HG03139 (cell line): ENCODE measurements around the gene CARS1.
"Not testable (repeated sequence)": the region's sequence is repeated elsewhere in the genome, so short reads cannot be mapped to it uniquely, and the experiment has no call there.

Experiments used
- ATAC-seq: cut with Tn5 transposase; IDR thresholded peaks from one replicate; pipeline ENCODE4 v1.9.1; 2021; ENCODE audit not compliant: unreplicated experiment

Gene CARS1

DNA sequence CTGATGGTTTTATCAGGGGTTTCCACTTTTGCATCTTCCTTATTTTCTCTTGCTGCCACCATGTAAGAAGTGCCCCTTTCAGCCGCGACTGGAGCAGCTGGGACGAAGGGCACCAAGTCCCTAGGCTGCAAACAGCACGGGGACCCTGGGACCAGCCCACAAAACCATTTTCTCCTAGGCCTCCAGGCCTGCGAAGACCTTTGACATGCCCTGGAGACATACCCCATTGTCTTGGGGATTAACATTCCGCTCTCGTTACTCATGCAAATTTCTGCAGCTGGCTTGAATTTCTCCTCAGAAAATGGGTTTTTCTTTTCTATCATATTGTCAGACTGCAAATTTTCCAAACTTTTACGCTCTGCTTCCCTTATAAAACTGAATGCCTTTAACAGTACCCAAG, 6.7 kb upstream of the CARS1 start:
- ATAC-seq = not testable (repeated sequence)

DNA sequence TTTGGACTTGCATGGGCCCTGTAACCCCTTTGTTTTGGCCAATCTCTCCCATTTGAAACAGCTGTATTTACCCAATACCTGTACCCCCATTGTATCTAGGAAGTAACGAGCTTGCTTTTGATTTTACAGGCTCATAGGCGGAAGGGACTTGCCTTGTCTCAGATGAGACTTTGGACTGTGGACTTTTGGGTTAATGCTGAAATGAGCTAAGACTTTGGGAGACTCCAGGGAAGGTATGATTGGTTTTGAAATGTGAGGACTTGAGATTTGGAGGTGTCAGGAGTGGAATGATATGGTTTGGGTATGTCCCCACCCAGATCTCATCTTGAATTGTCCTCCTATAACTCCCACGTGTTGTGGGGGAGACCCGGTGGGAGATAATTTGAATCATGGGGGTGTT, 6.2 kb upstream of the CARS1 start:
- ATAC-seq = not testable (repeated sequence)

- no peak for ATAC-seq
Observed at GRCh38 chr11:3060436-3061025, 3.3 kb upstream of the CARS1 start.

GRCh38 chr11:3058753-3059664, 1.8 kb upstream of the CARS1 start:
- ATAC-seq = no peak

GRCh38 chr11:3056296-3057068, 741 bp downstream of the CARS1 start:
- ATAC-seq = peak; percentile 2

GRCh38 chr11:3055891-3056290, 1.3 kb downstream of the CARS1 start:
- ATAC-seq = no peak

DNA sequence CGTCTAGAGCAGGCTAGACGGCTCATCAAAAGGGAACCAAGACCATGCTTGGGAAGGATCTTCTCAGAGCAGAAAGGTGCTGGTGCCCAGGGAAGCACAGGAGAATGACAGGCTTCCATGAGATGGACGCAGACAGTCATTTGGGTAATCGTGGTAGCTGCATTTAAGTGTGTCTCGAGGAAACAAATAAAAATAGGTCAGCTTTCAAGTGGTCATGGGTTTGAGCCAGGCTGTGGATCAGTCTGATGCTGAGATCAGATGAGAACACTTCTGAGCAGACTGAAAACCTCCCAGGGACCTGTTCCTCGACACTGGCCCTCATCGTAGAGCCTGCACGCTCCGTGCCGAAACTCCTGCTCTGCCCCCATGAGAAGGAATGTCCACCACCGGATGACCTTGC, 4.7 kb downstream of the CARS1 start:
- no peak for ATAC-seq

- ATAC-seq = no peak
Observed at GRCh38 chr11:3052109-3052479, 5.1 kb downstream of the CARS1 start.

DNA sequence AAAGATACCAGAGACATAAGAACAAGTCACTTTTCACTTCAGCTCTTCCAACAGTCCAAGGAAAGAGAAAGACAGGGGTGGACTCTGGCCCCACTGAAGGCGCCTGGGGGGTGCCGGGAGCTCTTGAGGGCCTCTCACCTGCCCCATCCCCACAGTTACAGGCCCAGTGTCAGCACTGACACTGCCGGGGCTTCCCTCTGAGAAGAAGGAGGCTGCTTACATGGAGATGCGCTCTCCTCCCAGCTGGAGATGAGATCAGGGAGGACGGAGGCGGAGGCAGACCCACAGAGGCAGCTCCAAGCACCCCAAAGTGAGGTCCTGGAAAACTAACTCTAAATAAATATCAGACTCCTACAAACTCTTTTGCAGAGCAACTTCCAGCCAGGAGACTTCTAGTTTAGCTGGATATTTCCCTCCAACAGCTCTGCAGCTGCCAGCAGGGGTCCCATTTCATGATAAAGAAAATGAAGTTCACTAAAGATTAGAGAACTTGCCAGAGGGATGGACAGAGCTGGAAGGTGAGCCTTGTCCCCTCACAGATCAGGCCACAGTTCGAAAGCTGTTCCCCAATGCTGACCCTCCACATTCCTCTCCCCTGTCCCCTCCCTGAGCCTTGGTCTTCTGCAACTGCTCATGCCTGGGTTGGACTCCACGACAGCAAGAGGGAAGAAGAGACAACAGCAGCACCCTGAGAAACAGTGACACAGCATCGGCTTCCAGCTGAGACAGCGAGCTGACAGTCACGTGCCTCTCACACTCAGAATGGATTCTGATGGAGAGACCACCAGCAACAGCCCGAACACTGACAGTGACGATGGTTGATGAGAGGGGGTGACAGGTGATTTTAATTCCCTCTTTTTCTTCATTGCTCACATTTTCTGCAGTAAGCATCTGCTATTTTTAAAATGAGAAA, 5.8 kb downstream of the CARS1 start:
- ATAC-seq = no peak

DNA sequence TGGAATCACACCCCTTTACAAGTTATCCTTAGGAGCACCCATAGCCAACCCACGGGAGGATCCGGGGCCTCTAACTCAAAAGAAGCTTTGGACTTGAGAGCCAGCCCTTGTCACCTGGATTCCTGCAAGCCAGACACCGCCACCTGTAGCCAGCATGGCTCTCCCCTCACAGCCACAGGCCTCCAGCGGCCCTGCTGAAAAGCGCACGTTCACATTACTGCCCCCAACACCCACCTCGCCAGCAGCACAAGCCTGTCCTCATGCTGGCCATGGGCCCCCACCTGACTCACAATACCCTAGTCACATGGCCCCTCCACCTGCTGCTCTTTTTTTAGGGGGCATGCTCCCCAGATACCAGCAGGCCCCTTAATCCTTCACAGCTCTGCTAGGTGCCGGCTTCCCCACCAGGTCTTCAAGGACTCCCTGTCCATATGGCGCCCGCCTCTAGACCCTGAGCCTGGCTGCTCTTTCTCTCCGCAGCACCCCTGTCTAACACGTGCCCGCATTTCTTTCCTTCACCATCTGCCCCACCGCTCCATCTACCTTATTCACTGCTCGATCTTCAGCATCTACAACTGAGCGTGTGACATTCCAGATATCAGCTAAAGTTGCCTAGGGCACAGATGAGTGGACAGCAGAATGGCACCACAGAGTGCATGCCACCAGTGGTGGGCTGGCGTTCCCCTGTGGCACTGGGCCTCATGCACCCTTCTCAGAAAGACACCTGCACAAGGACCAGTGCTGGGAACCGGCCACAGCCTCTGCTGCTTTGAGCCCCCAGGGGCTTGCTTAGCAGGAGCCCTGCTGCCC, 6.6 kb downstream of the CARS1 start:
- ATAC-seq = no peak

DNA sequence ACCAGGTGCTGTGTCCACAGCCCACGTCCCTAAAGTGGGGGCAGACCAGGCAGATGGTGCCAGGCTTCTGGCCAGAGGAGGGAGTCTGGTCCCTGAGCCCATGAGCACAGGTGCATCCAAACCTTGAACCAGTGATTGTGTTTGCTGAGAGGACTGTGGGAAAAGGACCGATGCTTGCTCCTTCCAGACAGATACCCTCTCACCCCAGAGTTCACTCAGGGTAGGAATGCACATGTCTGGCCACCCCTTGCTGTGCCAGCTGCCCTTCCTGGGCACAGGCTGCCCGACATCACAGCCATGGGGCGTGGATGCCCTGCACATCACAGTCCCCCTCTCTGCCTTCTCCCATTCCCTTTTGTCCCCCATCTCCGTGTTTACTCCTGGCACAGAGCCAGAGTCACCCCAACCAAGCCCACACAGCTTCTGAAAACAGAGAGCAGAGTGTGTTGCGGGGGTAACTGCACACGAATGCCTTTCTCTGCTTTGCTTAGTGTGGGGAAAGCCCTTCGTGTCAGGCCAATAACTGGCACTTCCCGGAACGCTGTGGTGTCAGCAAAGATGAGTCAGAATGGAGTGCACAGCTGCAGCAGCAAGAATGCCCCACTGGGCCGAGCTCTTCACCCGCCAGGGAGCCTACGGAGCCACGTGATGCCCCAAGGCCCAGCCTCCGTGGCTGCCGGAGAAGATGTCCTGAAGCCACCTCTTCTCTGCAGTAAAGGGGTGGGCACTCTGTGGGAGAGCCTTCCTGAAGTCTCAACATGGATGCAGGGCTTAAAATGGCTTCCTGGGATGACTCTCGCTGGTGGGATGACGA, 7.6 kb downstream of the CARS1 start:
- ATAC-seq = peak; percentile 77

DNA sequence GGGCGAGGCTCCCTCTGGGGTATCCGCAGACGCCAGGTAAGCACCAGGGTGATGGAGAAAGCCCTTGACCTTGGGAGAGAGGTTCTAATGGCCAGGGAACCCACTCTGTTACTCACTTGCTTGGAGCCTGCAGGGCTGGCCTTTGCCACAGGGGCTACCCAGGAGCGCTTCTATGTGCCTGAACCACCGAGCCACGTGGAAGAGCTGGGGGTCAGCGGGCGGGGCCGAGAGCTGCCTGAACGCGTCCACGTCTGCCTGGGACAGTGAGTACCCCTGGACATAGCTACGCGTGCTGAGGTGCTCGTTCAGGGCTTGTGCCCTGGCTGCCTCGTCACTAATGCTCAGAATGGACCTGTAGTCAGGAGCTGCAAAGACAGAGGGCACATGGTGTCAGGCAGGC, 9.6 kb downstream of the CARS1 start:
- no peak for ATAC-seq

DNA sequence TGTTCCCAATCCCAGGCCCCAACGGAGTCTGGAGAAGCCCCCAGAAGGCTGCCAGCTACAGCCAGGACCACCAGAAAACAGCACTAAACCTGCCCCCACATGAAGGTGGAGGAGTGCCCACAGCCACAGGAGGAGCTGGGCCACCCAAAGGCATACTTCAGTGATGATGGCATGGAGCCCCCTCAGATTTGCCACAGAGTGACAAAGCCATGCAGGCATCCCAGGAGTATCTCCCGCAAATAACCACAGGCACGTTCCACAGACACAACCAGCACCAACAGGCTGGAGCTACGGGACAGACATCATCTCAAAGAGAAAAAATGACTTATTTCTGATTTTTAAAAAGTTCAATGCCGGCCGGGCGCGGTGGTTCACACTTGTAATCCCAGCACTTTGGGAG, 10.6 kb downstream of the CARS1 start:
- ATAC-seq = no peak

GRCh38 chr11:3046190-3046589, 11.0 kb downstream of the CARS1 start:
- ATAC-seq = no peak

DNA sequence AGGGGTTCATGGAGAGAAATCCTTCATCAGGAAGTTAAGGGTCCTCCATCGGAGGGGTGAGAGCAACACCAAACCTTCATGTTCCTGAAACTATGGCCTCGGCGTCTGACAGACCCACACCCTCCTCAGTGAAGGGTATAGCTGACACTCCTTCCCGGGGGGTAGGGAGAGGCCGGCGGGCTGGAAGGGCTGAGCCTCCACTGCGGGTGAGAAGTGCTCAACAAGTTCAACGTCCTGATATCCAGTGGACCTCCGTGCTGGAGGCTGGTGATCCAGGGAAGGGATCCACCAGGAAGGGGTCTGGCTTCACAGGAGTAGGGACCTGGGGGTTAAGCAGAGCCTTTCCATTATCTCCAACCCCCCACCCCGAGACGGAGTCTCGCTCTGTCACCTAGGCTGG, 12.3 kb downstream of the CARS1 start:
- no peak for ATAC-seq

DNA sequence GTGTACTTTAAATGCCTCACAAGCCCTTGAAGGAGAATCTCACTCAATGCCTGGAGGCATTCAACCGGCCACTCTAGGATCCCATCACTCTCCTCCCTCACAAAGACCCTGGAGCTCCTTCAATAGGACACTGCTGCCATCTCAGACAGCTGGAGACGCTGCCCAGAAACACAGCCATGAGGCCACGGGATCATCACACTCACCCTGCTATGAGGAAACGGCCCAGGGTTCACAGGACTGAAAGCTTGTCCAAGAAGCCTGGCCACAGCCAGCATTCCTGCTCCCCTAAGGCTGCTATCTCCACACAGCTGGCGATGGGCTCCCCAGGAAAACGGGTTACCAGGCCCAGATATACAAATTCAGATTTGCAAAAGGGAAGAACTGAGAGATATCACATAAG, 13.2 kb downstream of the CARS1 start:
- no peak for ATAC-seq

GRCh38 chr11:3043315-3043871, 13.8 kb downstream of the CARS1 start:
- no peak for ATAC-seq

GRCh38 chr11:3042496-3043314, 14.5 kb downstream of the CARS1 start:
- ATAC-seq = no peak
